C4-2B (cell line): Measurements from ENCODE around the gene CDK14.

Source experiments
- ZFX ChIP-seq: fragments of 450-650 bp; IDR thresholded peaks from 2 replicates; pipeline ENCODE4 v1.6.1; 2017
- TF ChIP-seq, protein P1 (sequence below): fragments of 450-650 bp; conservative IDR thresholded peaks from 2 replicates; pipeline ENCODE4 v1.5.1; 2017; ENCODE audit warnings: mild to moderate bottlenecking

GRCh38 chr7:90841759-90842429 lies 245.8 kb downstream of the CDK14 start:
- TF ChIP-seq, protein P1, sequence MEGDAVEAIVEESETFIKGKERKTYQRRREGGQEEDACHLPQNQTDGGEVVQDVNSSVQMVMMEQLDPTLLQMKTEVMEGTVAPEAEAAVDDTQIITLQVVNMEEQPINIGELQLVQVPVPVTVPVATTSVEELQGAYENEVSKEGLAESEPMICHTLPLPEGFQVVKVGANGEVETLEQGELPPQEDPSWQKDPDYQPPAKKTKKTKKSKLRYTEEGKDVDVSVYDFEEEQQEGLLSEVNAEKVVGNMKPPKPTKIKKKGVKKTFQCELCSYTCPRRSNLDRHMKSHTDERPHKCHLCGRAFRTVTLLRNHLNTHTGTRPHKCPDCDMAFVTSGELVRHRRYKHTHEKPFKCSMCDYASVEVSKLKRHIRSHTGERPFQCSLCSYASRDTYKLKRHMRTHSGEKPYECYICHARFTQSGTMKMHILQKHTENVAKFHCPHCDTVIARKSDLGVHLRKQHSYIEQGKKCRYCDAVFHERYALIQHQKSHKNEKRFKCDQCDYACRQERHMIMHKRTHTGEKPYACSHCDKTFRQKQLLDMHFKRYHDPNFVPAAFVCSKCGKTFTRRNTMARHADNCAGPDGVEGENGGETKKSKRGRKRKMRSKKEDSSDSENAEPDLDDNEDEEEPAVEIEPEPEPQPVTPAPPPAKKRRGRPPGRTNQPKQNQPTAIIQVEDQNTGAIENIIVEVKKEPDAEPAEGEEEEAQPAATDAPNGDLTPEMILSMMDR = no peak
- TF ChIP-seq ZFX = no peak
